Esophagus squamous epithelium (tissue), 4 donors: ENCODE data around the gene OTOG.

Experiments used
- CTCF ChIP-seq, 6 experiments: fragments of 450-650 bp in 4 of 6; fragments of 200-600 bp in 2 of 6; sonication (generic) in 2 of 6; IDR thresholded peaks; one replicate each; pipeline ENCODE4 v1.5.1; 2016 to 2019; ENCODE audit warnings: antibody characterized with exemption in 6 of 6, mild to moderate bottlenecking in 4 of 6, moderate library complexity in 4 of 6
- POLR2A ChIP-seq, 4 donors: fragments of 450-650 bp; IDR thresholded peaks; one replicate each; pipeline ENCODE4 v1.6.1; 2017; ENCODE audit warnings: antibody characterized with exemption in 4 of 4, mild to moderate bottlenecking in 4 of 4, moderate library complexity in 3 of 4

- TF ChIP-seq POLR2A (IDR thresholded peaks at IDR 0.05) (no peak), CTCF (IDR thresholded peaks at IDR 0.05) (no peak)
These were observed 4.4 kb downstream of the OTOG start for GRCh38 chr11:17551347-17552040.
